ENCODE data around the gene CCDC50.

CCDC50 gene

DNA sequence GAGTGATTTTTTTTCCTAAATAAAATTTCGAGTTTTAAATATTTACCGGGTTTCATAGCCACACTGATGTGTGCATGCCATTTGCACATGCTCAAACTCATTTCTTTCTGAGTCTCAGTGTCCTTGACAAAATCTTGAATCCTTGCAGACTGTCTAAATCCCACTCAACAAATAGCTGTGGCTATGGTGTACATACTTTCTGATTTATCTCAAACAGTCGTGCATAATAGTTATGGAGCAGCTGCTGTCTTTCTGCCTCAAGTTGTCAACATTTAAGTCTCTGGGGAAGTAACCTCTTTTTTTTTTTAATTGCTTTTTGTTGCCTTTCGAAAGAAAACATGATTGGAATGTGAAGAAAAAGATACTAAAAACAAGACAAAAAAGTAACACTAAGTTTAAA lies 53.9 kb downstream of the CCDC50 start:
- DNase-seq = no peak

DNA sequence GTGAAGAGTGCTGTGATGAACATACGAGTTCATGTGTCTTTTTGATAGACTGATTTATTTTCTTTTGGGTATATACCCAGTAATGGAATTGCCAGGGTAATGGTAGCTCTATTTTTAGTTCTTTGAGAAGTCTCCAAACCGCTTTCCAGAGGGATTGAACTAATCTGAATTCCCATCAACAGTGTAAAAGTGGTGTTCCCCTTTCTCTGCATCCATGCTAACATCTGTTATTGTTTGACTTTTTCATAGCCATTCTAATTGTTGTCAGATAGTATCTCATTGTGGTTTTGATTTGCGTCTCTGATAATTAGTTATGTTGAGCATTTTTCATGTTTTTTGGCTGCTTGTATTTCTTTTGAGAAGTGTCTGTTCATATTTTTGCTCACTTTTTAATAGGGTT lies 55.9 kb downstream of the CCDC50 start:
- no peak for DNase-seq

DNA sequence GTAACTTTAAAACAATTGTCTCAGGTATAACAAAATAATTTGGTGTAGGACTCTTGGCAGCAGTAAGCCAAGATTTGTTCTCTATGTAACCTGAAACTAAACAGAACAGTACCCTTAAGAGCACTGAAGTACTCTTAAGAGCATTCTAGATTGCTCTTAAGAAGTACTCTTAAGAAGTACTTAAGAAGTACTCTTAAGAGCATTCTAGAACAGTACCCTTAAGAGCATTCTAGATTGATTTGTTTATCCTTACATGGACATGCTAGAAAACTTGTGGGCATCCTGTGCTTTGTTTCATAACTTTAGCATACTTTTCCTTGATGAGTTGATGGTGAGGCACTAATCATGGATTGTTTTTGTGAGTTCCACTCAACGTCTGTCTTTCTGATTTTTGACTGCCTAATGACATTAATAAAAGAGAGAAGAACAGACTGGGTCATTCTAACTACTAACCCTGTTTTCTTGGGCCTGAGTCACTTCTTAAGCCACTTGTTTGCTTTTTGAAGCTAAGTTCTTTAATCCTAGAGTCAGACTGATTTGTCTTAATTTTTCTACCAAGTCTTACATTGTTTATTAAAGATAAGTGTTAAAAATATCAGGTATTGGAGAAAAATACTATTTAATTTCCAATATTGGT lies 58.4 kb downstream of the CCDC50 start:
- no peak for DNase-seq

DNA sequence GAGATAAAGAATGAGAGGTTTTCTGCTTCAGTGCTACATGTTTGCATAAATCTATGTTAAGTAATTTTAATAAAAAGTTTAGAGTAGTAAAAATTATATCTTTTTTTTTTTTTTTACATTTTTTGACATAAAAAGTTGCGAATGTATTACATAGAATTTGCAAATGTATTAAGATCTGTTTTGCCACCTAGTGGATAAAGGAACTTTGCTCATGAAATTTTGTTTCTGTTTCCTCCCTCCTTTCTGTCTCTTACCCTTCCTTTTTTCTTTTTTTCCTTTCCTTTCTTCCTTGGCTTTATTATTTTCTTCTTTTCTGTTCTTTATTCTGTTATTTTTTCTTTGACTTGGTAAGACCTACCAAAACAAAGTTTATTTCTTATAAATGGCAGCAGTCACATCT lies 59.6 kb downstream of the CCDC50 start:
- DNase-seq = no peak

DNA sequence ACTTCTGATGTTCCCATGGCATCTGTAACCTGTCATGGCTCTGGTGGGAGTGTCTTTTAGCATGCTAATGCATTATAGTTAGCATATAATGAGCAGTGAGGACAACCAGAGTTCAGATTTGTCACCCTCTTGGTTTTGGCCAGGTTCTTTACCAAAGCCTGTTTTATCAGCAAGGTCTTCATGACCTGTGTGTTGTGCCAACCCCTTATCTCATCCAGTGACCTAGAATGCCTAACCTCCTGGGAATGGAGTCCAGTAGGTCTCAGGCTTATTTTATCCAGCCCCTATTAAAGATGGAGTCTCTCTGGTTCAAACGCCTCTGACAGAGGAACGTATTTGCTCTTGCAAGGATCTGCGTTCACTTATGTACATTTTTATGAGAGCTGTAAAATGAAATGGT lies 61.4 kb downstream of the CCDC50 start:
- DNase-seq = no peak

DNA sequence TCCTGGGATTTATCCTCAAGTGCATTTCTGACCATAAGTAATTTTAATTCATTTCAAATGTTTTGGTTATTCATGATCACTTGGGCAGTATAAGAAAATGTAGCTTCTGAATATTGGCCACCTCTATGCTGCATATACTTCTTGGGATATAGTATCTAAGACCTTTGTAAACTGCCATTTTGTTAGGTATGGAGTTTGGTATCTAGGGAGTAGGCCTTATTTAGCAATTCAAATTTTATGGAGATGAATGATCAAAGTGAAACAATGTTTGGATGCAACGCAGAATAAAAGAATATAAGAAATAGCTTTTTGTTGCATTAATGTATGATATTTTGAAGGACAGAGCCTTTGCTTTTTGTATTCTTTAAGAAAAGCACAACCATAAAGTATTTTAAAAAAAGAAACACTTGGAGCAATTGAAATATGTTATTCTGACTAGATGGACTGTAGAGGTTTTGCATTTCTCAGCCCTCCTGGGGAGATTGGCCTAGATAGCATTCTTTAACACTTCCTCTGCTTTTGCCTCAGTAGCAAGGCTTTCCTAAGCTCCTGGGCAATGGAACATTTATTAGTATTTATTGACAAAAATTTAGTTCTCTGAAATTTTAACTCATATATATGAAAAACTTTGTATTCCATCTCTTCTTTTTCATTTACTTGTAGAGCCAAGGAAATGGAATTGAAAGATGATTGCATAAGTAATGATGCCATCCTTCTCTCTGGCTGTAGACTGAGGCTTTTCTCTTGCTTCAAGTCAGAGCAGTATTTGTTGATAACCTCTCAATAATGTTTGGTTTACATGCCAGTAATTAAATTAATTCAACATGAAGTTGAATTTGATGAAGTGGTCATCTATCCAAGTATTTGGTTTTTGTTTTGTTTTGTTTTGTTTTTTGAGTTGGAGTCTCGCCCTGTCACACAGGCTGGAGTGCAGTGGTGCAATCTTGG lies 62.9 kb downstream of the CCDC50 start:
- DNase-seq = no peak

DNA sequence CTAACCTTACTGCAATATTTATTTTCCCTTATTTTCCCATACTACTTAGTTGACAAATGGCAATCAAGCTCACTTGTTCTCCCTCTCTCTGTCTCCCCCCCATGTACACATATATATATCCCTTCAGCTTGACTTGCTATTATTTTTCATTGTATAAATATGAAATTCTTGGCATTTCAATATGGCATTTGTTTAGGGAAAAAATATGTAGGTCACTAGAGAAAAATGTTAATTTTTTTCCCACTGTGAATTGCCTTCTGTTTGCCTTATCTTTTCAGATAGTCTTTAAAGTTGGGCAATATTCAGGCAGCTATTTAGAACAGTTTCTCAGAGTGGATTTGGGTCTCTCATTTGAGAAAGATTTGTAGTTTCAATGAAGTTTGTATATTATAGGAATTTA lies 64.0 kb downstream of the CCDC50 start:
- no peak for DNase-seq

DNA sequence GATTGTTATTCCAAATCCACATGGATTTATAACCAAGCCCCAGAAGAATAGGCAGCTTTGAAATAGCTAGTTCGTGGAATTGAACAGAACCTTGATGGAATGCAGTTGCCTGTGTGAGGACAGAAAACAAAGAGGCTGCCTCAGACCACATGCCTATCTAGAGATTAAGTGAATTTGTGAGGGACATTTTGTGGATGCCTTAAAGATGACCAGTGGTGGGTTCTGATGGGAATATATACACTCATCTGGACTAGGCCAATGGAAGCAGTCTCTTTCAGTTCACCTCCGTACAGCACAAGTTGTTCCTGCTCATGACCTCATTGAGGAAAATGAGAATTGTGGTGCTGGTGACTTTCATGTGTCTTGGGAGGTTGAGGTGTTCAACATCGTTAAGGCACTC lies 68.6 kb downstream of the CCDC50 start:
- DNase-seq = no peak

DNA sequence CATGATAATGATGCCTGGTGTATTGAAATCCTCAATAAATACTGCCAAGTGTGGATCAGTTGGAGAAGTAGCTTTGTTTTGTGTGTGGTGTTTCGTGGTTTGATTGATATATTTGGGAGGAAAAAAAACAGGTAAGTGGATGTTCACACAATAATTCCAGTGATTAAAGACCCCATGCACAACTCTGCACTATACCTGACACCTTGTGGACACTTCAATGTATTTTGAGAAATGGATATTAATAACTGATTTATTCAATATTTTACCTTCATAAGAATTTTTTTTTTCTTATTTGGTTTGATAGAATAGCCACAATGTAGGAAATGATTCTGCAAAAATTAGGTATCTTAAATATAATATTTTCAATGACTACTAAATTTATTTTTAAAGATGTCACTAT lies 69.4 kb downstream of the CCDC50 start:
- DNase-seq = no peak

DNA sequence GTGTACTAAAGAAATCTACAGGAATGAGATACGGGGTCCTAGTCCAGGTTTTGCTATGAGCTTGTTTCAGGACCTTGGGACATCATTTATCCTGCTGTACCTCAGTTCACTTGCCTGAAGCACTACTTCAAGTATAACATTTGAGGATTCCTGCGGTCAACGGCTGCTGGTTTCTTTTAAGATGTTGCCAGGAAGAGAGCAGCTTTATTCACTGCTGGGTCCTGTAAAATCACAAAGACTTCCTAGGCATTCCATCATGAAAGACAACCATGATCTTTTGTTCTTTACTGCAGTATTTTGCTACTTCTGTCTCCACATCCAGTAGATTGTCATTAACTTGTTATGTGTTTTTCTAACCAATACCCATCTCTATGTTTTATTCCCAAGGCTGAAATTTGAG lies 70.7 kb downstream of the CCDC50 start:
- DNase-seq = no peak

DNA sequence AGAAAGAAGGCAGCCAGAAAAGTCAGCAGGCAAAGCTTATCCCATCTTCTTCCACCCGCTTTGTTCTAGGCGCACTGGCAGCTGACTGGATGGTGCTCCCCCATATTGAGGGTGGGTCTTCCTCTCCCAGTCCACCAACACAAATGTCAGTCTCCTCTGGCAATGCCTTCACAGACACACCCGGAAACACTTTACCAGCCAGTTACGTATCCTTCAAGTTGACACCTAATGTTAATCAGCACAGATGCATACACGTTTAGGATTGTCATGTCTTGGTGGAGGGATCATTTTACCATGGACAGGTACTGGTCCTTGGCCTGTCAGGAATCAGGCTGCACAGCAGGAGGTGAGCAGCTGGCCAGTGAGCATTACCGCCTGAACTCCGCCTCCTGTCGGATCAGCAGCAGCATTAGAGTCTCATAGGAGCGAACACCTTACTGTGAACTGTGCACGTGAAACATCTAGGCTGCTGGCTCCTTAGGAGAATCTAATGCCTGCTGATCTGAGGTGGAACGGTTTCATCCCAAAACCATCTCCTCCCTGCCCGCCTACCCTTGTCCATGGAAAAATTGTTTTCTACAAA lies 72.7 kb downstream of the CCDC50 start:
- no peak for DNase-seq

DNA sequence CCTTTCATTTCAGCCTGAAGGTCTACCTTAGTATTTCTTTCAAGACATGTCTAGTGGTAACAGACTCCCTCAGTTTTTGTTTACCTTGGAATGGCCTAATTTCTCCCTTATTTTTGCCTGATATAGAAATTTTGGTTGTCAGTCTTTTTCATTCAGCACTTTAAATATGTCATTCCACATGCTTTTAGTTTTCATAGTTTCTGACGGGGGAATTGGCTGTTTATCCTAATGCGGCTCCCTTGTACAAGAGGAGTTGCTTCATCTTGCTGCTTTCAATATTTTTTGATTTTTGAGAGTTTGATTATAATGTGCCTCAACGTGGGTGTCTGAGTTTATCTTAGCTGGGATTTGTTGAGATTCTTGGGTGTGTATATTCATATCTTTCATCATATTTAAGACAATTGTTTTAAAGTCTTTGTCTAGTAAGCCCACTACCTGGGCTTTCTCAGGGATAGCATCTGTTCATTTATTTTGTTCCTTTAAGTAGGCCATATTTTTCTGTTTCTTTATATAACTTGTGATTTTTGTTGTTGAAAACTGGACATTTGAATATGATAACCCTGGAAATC lies 80.7 kb downstream of the CCDC50 start:
- DNase-seq = no peak

DNA sequence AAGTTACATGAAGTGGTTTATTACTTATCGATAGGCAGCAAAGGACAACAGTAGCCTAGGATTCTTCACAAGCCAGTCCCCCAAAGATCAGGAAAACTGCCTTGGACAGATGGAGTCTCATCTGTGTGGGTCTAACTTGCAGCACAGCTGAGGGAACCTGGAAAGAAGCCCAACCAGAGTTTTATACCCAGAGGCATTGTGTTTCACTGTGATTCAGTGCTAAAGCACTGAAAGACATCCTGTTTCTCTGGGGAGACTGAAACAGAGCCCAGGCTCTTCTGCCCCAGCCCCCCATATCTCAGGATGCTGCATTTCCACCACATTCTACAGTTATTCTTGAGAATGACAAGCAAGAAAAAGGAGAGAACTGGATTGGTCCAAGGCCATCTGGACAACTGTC lies 83.6 kb downstream of the CCDC50 start:
- no peak for DNase-seq

DNA sequence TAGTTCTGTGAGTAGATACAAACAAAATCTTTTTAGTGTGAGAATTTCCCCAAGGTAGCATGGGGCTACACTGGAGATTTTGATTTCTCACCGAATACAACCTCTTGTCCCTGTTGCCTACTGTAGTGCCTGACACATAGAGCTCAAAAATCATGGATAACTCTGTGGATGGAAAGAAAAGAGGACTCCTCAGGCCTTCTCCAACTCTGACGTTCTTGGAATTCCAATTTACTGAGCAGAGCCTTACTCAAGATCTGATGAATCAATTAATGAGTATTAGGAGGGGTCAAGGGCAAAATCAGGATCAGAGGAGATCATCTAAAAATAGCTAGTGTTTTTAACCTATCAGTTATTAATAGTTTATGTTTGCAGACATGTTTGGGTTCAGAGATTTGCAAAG lies 85.1 kb downstream of the CCDC50 start:
- no peak for DNase-seq

DNA sequence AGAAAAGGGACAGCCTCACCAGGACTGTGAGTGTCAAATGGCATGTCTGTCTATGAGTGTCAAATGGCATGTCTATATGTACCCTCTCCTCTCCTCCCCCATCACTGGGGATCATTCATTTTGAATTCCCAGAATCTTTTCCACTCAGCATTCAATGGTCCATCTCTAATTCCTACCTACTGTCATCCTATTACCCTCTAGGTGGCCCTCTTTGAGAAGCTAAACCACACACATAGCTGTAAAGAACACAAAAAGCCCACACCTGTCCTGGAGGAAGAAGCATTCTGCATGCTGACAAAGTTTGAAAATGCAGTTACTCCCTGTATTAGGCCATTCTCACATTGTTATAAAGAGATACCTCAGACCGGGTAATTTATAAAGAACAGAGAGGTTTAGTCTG lies 85.5 kb downstream of the CCDC50 start:
- no peak for DNase-seq

DNA sequence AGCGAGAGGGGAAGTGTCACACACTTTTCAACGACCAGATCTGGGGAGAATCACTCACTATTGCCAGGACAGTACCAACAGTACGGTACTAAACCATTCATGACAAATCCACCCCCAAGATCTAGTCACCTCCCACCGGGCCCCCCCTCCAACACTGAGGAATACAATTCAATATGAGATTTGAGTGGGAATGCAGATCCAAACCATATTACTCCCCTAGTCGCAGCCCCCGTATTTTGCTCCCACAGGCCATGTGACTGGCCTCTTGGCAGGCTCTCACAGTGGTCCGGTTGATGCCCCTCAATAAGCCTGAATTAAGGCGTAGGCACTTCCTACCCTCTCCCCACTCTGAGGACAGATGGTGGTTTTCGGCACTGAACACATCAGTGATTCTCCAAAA lies 86.4 kb downstream of the CCDC50 start:
- DNase-seq = no peak

DNA sequence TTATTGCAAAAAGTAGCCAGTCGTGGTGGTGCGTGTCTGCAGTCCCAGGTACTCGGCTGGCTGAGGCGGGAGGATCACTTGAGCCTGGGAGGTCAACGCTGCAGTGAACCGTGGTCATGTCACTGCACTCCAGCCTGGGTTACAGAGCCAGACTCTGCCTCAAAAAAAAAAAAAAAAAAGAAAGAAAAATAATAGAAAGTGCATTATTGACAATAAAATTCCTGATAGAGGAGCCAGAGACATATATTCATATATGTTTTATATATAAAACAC lies 88.2 kb downstream of the CCDC50 start:
- no peak for DNase-seq

DNA sequence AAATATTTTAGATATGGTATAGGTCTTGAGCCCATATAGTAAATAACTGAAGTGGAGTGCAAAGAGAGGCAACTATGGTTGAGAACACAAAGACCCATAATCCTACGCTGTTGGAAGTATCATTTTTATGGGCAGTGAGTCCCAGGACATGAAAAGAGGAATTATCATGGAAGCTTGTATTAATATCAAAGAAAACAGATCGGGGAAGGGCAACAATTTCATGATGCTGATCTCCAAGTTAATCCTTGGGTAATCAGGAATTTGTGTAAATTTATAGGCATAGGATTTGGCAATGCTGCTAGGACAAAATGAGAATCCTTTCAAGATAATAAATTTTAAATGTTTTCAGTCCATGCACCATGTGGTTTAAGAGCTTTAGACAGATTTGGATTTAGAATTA lies 91.6 kb downstream of the CCDC50 start:
- DNase-seq = no peak

DNA sequence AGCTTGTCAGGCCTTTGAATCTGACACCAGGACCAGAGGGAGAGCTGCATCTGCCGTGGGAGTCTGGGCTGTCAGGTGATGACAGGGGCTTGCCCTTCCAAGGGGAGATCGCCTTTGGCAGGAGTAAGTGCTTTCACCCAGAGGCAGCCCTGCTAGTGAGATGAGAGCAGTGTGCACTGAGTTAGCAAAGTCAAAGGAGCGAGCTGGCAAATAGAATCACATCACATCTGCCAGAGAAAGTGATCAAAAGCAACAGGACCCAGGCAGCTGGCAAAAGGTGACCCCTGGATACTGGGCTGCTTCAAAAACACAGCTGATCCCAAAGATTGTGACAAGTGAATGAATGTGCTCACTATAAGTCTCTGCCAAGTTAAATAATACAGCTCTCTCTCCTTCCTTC lies 95.7 kb downstream of the CCDC50 start:
- no peak for DNase-seq

DNA sequence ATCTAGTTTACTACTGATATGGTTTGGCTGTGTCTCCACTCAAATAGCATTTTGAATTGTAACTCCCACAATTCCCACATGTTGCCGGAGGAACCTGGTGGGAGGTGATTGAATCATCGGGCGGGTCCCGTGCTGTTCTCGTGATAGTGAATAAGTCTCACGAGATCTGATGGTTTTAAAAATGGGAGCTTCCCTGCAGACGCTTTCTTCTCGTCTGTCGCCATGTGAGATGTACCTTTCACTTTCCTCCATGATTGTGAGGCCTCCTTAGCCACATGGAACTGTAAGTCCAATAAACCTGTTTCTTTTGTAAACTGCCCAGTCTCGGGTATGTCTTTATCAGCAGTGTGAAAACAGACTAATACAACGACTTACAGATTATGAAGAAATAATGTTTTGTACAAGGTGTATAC lies 96.1 kb downstream of the CCDC50 start:
- DNase-seq = no peak

DNA sequence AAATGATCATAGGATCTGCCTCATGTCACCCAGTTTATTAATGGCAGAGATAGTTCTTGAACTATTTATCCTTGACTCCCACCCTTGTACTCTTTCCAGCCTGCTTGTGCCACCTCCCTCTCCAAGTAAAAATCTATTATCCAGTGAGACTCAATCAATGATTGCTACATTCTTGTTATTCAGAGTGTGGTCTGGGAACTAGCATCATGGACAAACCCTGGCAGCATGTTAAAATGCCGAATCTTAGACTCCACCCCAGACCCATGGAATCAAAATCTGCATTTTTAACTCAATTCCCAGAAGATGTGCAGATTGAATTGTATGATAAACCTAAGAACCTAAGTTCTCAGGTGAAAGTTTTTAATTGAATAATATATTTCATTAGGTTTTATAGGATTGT lies 97.1 kb downstream of the CCDC50 start:
- no peak for DNase-seq

DNA sequence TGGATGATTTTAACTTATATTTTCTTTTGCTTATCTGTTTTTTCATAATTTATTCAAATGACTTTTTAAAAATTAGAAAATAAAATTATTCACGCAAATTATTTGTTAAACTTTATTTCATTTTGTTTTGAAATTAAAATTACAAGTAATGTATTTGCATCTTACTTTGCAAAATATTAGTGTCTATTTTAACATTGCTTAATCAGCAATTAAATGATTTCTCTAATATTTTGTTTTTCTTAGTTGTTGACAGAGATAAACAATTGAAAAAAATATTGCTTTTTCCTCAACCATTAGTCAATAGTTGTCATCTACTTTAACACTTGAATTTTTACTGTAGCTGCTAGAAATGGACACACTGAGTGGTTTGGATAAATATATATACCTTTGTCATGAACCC lies 99.0 kb downstream of the CCDC50 start:
- DNase-seq = no peak

DNA sequence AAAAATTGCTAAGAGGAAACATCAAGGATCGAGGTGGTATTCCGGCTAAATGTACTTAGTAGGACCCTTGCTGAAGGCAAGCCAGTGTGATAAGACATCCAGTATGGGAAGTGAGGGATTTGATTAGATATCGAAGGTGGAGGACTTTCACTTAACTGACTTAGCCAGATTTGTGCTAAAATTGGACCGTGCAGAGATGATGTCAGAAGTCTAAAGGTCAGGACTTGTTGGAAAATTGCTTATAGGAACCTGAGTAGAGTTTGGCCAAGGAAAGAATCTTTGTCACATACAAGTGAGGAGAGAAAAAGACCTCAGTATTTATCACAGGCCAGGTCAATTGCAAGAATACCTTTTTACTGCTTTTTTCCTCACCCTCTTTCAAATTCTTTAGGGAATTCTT lies 100.9 kb downstream of the CCDC50 start:
- DNase-seq = no peak

DNA sequence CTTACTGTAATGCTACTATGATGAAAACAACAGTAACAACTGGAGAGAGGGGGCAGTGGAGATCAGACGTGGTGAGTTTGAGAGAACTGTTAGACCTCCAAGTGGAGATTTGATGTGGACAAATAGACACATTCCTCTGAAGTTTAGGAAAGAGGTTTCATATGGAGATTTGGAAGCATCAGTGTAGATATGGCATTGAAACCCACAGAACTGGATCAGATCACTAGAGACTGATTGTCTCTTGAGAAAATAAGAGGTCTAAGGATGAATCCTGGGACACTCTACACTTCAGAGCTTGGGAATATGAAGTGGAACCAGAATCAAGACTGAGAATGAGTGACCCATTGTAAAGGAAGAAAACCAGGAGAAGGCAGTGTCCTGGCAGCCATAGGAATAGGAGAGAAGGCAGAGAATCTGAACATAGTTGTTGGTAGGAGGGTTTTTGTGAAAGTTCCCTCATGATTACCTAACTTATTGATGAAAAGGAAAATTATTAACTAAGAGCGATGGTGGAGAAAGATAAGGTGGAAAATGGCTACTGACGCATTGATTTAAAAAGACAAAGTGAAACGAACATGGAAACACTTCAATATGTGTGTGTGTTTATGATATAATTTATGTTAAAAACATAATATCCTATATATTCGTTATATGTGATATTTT lies 102.1 kb downstream of the CCDC50 start:
- no peak for DNase-seq
